EH (cell line): ENCODE data around the gene ZFP92.

ENCODE experiments used
- DNase-seq: peaks from one replicate; pipeline ENCODE4 v3.0.0-alpha.2; 2015; ENCODE audit warnings: low read depth

The ZFP92 gene

DNA sequence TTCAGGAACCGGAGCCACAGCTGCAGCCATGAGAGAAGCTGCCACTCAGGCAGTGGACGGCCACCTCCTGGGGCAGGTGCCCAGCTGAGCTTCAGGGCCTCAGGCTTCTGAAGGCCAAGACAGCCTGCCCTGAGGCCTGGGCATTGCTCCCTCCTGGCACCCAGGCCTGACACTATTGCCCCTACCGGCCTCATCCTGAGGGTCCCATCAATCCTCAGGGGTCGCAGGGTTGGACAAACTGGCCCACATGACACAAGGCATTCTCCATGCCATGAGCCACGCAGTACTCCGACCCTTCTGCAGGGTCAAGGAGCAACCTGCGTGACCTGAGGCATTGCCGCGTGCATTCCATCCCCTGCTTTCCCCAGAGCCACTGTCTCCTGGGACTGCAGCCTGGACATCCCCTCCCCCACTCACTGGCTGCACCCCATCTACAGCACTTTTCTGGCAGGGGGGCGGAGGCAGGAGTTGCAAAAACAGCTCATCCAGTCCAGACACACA, 3.0 kb upstream of the ZFP92 start:
- DNase-seq = no peak

DNA sequence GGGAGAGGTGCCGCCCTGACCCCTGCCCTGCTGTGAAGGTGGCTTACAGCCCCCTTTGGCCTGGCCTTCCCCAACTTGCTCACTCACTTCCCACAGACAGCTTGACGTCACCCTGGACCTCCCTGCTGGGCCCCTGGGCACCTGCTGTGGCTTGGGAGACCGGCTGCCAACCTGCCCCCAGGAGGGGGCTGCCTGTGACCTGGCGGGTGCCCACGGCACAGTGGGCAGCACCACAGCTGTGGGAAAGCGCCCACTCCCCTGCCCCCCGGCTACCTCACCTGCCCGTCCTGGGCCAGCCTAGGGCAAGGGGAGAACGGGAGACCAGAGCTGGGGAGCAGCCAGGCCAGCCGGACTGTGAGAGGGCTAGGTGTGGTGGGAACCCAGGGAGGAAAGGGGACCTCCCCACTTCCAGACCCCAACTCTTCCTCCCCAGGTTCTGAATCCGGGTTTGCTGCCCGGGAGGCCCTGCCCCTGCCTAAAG, 2.4 kb upstream of the ZFP92 start:
- no peak for DNase-seq

DNA sequence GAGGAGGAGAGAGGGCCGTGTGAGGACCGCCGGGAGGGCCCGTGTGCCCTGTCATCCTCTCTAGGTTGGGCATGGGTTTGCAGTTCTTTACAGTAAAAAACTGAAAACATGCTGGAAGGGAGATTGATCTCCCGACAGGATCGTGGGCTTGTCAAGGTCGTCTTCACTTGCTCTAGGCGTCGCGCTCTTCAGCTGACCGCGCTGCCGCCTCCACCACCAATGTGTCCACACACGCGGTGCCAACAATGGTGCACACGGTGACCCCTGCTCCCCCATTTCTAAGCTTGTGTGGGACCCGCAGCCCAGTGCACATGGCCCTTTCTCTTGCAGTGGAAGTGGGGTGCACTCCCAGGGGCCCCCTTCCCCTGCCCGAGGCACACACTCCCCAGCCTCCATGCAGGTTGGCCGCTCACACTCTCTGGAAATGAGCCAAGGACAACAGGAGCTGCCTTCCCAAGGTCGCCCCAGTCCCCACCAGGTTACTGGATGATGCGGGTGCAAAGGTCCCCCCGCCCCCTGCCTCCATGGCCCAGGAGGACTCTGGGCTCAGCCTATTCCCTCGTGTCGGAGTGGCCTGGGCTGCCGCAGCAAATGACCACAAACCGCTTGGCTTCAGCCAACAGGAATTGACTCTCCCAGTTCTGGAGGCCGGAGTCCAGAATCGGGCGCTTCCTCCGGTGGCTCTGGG, 1.7 kb upstream of the ZFP92 start:
- DNase-seq = no peak

DNA sequence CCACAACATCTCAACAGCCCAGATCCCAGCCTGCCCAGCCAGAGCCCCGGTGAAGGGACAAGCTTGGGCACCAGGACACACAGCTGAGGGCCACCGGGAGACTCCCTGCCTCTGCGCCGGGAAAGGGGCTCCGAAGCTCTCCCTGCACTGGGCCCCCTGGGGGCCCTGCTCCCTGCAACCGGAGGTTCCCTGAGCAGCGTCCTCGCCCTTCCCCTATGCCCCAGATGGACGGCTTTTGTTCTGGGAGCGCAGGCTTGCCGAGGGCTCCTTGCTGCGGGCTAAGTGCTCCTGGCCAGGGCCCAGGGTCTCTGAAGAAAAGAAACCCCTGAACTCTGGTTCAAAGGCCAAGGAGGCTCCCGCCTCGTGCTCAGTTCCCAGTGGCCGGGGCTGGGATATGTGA, 899 bp upstream of the ZFP92 start:
- DNase-seq = no peak

DNA sequence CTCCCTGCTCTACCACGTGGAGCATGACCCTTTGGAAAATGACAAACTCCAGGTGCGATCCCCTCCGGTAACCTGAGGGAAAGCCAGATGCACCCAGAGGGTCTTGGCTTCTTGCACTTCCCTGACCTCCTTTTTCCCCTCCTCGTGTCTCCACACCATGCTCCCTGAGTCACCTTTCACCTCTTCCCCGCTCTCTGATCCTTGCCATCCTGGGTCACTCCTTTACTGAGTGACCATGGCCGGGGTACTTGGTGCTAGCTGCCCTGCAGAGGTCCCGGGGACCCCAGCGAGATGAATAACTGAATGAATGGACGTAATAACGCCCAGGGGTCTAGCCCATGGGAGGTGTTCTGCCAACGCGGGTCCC, 401 bp upstream of the ZFP92 start:
- DNase-seq = no peak

DNA sequence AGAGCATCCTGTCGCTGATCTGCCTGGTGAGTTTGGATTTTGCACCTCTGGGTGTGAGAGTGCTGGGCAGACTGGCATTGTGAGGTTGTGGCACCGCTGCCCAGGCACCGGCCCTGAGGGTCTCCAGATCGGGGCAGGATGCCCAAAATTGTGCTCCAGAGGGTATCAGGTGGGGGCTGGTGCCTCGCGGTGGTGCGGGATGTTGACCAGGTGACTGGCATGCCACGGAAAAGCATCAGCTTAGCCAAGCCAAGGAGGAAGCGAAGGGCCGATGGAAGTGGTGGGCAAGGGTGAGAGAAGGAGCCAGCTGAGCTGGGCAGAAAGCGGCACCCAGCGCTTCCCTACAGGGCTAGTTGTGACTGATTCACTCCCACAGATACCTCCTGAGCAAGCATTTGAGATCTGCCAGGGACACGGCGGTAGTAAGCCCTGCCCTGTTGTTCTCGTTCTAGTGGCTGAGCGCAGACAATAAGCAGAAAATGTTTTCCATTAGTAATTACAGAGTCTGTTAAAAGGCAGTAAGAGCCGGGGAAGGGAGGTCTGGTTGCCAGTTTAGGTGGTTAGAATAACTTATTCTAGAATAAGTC, 809 bp downstream of the ZFP92 start:
- peak; percentile 20 for DNase-seq

DNA sequence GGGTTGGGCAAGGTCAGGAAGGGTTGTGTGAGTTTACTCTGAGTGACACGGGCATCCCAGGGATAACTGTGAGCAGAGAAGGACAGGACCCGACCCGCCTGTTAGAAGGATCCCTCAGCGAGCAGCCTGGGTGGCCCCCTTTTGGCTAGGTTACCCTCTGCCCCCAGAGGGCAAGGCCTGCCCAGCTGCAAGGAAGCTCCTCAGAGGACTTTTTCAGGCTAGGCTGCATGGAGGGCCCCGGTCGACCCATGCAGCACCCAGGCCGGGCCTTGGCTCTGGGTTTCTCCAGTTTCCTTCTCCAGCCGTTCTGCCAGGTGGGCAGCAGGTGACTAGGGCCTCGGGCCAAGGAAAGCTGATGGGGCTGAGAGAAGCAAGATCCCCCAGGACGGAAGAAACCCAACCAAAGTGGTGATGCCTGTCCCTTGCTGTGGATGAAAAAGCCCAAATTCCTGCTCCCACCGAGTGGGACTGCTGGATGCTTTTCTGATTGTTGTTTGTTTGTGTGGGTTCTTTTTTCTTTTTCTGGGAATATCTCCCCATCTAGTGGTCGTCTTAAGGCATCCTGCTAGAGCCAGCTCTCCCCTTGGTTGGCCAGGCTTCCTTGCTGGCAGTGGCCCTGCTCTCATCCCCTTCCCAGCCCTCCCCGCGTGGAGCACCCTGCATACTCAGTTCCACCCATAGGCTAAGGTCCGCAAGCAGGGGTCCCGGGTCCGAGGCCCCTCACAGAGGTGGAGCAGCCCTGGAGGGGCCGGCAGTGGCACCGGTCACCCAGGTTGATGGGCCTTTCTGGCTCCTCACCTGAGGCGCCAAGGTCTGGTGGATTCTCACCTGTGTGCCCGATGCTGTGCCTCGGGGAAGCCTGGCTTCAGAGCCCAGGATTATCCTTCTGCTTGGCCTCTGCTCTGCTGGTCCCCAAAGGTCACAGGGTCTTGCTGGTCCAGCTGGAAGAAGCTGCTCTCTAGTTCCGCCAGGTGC, 1.8 kb downstream of the ZFP92 start:
- peak; percentile 4 for DNase-seq

DNA sequence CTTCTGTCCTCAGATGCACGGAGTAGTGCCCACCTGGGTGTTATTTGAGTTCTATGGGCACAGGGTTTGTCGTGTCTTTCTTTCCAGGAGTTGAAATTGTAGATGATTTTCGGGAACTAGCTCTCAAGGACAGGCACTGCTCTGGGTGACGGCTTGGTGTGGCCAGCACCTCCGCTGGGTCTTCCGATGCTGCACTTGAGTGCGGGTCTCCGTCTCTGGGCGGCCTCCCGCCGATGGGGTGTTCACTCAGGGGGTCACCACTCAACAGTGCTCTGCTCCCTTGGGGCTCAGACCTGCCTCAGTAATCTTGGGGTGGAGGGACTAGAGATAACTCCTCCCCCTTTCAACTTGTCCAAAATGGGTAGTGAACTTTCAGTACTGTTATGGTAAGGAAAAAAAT, 2.5 kb downstream of the ZFP92 start:
- no peak for DNase-seq

DNA sequence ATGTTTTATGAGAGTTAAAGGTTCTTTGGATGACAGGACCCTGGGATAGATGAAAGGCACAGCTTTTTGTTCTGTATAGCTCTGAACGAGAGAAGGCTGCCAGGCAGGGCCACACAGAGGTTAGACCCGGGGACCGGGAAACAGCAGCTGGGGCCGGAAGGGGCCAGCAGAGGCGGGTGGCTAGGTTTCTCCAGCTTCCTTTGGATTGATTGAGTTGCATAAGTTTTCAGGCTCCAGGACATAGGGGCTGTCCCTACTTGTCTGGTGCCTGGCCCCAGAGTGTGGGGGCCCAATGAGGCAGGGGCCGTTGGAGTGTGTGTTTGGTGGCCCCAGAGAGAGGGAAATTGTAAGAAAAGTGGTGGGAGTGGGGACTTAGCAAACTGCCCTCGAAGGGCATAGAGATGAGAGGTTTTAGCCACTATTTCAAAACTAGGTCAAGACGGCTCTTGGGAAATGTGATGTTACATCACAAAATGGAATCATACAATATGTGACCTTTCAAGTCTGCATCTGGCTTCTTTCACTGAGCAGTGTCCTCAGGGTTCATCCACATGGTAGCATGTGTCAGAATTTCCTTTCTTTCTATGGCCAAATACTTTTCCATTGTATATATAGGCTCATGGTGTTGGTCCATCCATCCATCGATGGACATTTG, 3.7 kb downstream of the ZFP92 start:
- DNase-seq = no peak

DNA sequence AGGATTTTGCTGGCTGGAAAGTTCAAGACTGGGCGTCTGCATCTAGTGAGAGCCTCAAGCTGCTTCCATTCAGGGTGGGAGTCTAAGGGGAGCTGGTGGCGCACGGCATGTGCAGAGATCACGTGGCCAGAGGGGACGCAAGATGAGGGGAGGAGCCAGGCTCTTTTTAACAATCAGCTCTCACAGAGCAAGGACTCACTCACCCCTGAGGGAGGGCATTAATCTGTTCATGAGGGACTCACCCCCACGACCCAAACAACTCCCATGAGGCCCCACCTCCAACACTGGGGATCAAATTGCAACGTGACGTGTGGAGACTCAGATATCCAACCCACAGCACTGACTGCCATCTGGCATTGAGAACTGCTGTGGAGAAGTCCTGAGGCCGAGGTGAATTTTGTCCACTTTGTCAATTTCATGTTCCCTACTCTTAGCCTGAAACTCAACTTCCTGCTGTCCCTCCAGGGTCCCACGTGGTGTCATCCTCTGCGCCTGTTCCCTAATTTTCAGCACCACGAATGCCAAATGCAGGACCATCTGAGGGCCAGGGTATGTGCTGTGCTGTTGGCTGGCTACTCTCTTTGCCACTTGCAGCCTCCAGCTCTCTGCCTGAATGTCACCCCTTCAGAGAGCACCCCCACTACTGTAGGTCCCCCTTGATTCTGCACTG, 5.6 kb downstream of the ZFP92 start:
- peak; percentile 19 for DNase-seq

DNA sequence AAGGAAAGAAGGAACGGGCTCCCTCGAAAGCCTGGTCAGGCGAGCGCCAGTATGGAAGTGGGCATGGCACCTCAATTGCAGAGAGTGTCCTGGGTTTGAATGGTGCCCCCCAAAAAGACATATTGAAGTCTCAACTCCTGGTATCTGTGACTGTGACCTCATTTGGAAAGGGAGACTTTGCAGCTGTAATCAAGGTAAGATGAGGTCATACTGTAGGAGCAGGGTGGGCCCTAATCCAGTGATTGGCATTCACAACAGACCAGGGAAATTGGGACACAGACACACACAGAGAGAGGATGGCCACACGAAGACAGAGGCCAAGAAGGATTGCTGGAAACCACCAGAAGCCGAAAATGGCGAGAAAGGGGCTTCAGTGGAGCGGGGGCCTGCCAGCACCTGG, 6.4 kb downstream of the ZFP92 start:
- DNase-seq = no peak

DNA sequence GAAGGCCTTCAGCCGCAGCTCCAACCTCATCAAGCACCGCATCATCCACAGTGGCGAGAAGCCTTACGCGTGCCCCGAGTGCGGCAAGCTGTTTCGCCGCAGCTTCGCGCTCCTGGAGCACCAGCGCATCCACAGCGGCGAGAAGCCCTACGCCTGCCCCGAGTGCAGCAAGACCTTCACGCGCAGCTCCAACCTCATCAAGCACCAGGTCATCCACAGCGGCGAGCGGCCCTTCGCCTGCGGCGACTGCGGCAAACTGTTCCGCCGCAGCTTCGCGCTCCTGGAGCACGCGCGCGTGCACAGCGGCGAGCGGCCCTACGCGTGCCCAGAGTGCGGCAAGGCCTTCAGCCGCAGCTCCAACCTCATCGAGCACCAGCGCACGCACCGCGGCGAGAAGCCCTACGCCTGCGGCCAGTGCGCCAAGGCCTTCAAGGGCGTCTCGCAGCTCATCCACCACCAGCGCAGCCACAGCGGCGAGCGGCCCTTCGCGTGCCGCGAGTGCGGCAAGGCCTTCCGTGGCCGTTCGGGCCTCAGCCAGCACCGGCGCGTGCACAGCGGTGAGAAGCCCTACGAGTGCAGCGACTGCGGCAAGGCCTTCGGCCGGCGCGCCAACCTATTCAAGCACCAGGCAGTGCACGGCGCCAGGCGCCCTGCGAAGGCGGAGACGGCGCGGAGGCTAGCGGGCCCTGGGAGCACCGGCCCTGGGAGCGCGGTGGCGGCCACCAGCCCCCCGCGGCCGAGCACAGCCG, 9.8 kb downstream of the ZFP92 start:
- no peak for DNase-seq

DNA sequence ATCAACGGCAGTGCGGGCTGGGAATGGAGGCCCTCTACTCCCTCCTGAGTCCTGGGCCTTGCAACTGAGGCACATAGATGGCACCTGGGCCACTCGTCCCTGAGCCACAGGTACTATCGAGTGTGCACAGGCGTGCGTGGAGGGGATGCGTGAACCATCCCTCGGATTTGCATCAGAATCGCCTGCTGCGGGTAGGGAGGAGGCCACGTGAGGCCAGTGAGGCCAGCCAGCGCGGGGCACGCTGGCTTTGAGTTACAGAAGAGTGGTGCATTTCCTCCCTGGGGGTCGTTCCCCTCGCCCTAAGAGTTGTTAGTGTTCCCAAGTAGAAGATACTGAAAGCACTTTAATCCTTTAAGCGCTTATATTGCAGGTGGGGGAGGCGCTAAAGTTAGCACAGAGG, 10.6 kb downstream of the ZFP92 start:
- no peak for DNase-seq

DNA sequence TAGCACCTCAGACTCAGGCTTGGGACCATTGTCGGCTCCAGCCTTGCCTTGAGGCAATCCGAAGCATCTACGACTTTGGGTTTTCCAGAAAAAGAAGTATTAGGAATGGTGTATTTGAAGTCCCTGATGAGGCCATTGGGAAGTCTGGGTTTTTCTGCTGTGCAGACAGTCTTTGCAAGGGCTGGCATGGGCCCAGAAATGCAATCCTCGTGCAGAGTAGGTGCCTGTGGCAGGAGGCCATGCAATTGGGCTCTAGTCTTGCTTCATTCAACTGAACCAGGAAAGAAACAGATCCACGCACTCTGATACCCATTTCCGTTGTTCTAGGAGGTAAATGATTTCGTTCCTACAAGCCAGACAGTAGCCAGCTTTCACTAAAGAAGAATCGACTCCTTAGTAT, 12.4 kb downstream of the ZFP92 start:
- no peak for DNase-seq

DNA sequence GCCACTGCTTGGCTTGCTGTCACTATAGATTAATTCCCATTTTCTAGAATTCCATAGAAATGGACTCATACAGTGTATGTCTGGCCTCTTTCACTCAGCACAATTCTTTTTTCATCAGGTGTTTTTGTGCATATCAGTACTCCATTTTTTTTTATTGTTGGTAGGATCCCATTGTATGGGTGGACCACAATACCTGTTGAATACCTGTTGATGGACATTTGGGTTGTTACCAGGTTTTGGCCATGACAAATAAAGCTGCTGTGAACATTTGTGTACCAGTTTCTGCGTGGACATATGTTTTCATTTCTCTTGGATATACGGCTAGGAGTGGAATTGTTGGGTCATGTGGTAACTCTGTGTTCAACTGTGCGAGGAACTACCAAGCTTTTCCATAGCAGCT, 14.9 kb downstream of the ZFP92 start:
- DNase-seq = no peak

DNA sequence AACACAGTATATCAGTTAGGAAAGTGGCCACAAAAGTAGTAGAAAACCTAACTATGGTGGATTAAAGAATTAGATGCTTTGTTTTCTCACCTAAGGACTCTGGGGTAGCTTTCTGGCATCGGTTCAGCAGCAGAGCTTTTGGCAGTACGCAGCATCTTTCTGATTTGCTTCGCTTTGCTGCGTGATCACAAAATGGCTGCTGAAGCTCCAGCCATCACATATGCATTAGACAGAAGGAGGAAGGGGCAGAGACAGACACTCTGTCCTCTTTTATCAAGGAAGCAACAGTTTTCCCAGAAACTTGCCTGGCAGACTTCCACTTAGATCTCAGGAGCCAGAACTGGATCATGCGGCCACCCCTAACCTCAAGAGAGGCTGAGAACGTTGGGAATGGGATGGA, 19.5 kb downstream of the ZFP92 start:
- no peak for DNase-seq

DNA sequence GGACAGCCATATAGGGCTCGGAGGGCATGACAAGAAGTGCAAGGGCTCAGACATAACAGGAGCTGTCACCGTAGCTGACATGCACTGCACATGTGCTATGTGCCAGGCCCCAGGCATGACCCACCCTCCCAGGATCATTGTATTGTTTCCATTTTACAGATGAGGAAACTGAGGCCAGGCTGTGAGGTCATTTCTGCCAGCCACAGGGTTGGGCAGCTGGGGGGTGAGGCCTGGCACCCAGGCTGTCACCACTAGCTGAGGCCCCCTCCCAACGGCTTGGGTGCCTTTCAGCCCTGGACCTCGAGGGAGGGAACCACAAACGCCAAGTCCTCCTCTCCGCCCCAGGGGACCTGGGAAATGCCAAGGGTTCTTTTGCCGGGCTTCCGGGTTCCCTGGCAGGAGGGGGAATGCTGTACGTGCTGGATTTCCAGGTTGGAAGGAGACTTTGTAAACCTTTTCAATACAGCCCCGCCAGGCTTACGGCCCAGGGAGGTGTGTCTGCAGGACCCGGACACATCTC, 21.9 kb downstream of the ZFP92 start:
- DNase-seq = no peak

DNA sequence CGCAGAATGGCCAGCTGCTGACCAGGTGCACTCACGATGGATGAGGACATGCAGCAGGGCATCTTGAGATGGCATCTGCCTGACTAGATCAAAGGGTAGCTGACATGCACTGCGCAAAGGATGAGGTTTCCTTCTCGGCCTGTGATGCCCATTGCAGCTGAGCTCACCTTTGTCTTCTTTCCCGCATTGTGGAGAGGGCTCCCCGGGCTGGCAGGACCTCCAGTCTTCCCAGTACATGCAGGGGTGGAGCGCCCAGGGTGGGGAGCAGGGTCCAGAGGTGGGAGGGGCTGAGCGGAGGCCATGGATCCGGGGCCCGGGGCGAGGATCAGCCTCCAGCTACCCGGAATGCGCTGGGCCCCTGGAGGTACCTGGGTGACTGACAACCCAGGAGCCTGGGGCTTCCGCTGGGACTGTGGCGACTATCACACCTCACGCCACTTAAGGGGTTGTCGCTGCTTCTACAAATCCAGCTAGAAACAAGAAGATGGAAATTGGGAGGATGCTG, 22.6 kb downstream of the ZFP92 start:
- no peak for DNase-seq

DNA sequence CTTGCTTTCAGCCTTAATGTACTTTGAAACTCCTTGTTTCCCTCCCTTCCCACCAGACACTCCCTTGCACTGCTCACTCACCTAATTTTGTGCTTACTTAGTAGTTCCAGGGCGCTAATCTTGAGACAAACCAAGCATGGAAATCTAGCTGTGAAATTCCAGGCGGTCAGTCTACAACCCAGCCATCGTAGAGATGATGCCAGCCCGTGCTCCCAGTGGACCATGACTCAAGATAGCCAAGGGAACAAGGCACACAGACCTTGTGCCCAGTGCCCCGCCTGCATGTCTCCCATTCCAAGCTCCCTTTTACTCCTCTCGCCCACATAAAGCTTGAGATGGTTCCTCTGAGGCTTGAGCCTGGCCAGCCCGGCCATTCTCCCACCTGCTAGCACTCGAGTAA, 23.5 kb downstream of the ZFP92 start:
- no peak for DNase-seq

DNA sequence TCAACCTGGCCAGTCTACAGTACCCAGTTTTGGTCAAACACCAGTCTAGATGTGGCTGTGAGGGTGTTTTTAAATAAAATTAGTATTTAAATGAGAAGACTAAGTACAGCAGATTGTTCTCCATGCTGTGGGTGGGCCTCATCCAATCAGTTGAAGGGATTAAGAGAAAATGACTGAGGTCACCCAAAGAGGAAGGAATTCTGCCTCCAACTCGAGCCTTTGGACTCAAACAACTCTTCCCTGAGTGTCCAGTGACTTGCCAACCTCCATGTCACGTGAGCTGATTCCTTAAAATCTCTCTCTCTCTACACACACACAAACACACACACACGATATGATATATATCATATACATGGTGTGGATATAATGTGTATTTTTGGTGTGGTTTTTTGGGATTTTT, 24.6 kb downstream of the ZFP92 start:
- DNase-seq = no peak

DNA sequence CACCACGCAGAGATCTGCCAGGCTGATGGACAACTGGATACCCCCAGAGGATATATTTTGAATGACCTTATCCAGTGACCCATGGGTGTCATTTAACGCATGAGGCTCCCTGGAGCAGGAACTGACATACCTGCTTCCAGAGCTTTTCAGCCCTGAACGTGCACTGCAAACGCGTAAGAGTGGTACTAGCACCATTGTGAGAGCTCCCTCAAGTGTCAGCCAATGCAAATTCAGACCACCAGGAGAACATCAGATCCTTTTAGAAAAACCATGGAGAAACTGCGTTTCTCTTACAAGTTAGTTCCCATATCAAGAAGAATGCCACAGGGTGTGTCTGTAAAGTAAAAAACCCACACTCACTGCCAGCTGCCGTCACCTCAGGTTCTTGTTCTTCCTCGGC, 27.3 kb downstream of the ZFP92 start:
- peak; percentile 40 for DNase-seq
